ENCODE results near the gene SDR42E1.

DNA sequence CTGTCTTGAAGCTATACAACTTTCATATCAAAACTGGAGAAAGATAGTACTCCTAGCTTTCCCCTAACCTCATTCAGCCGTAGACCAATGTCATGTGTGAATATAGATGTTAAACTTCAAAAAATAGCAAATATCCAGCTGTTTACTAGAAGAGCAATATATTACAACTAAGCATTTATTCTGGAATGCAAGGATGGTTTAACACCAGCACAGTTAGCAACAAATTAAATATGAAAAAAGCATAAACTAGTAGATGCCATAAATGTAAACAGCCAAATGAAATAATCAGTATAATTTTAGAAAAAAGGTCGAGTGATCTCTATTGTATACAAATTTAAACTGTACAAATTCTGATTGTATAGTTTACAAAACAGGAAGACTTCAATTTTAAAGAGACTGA lies 59.7 kb downstream of the SDR42E1 start:
- TF ChIP-seq, protein P1, sequence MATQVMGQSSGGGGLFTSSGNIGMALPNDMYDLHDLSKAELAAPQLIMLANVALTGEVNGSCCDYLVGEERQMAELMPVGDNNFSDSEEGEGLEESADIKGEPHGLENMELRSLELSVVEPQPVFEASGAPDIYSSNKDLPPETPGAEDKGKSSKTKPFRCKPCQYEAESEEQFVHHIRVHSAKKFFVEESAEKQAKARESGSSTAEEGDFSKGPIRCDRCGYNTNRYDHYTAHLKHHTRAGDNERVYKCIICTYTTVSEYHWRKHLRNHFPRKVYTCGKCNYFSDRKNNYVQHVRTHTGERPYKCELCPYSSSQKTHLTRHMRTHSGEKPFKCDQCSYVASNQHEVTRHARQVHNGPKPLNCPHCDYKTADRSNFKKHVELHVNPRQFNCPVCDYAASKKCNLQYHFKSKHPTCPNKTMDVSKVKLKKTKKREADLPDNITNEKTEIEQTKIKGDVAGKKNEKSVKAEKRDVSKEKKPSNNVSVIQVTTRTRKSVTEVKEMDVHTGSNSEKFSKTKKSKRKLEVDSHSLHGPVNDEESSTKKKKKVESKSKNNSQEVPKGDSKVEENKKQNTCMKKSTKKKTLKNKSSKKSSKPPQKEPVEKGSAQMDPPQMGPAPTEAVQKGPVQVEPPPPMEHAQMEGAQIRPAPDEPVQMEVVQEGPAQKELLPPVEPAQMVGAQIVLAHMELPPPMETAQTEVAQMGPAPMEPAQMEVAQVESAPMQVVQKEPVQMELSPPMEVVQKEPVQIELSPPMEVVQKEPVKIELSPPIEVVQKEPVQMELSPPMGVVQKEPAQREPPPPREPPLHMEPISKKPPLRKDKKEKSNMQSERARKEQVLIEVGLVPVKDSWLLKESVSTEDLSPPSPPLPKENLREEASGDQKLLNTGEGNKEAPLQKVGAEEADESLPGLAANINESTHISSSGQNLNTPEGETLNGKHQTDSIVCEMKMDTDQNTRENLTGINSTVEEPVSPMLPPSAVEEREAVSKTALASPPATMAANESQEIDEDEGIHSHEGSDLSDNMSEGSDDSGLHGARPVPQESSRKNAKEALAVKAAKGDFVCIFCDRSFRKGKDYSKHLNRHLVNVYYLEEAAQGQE (IDR thresholded peaks at IDR 0.05), result no peak
- TF ChIP-seq POLR2A (IDR thresholded peaks at IDR 0.05; ENCODE audit: low read length) (no peak), RFX5 (IDR thresholded peaks at IDR 0.05) (no peak)
